Measurements from ENCODE around the gene ZNF333. TPM values are rescaled to one million over a fixed set of nuclear protein-coding genes. Genes with fewer than 3 reads are reported as not detected.

ZNF333 gene
- total RNA-seq (17.1 and 19.7 TPM in 2 replicates), polyA plus RNA-seq (11.1 TPM in 2 replicates), polyA minus RNA-seq (22.9 and 23.0 TPM in 2 replicates), Bru-seq, nascent RNA (percentile 54 among the genes with signal in this experiment), BruChase-seq, experiment 1, labeled RNA remaining after a 6-hour chase (percentile 62 among the genes with signal in this experiment), BruChase-seq, experiment 2, labeled RNA remaining after a 2-hour chase (percentile 62 among the genes with signal in this experiment)
- 4.6 and 7.2 TPM in 2 replicates for polyA plus RNA-seq (2011; cell fraction: cytosol; rRNA removed)
- polyA plus RNA-seq (2011; cell fraction: nucleus; rRNA removed) = 42.4 and 45.3 TPM in 2 replicates
- polyA plus RNA-seq (2012) = 8.4 and 9.4 TPM in 2 replicates
- 2.8 TPM for polyA minus RNA-seq (2011; cell fraction: cytosol; rRNA and poly(A)+ RNA removed)
- 14.8 and 21.0 TPM in 2 replicates for polyA minus RNA-seq (2011; cell fraction: nucleus; rRNA and poly(A)+ RNA removed)
- long read RNA-seq, full-length matches to known transcripts = 2 of 25 reads
- long read RNA-seq, partial matches to known transcripts = 7 of 25 reads
- long read RNA-seq, other reads (novel, unspliced or antisense) = 16 of 25 reads

GRCh38 chr19:14689598-14690503 lies at the start of gene ZNF333:
TSS of gene ZNF333 (plus strand) at chr19:14690048. CDS start at chr19:14693492, 3,444 bp downstream.
- POLR2A ChIA-PET = interaction anchor here (0.5 to 1.1 kb wide), 3 partner anchors 10 to 116 kb away, joined by 3 to 5 read pairs (median 3); no protein-coding TSS in a partner anchor
- no peaks in the 10 kb centered on the region for H4K20me1 ChIP-seq (replicated peaks; ENCODE audit: control insufficient read depth, extremely low read depth, insufficient read depth, low read length)
- FAIRE-seq (peak; percentile 85), DNase-seq (ENCODE audit: low read depth, low spot score) (peak; percentile 88)
- peaks cover 0 to 2% of the 10 kb centered on the region in 2 experiments for H3K27me3 ChIP-seq (ENCODE audit: control insufficient read depth in 2 of 2, insufficient read depth in 2 of 2, low read length in 2 of 2)
- peak within 1 kb of the TSS; percentile 99 for H3K4me2 ChIP-seq (ENCODE audit: insufficient read depth, low read length)
- H3K9ac ChIP-seq (replicated peaks; ENCODE audit: extremely low read depth, insufficient read depth, low read length) = peak within 1 kb of the TSS; percentile 94
- peak within 1 kb of the TSS; percentile 96 for H2AFZ ChIP-seq (ENCODE audit: low read depth, low read length)
- no peaks in the 10 kb centered on the region for H3K9me1 ChIP-seq (replicated peaks; ENCODE audit: control insufficient read depth, extremely low read depth, insufficient read depth, low read length)
- H3K36me3 ChIP-seq (ENCODE audit: control insufficient read depth in 2 of 2, extremely low read depth in 1 of 2, insufficient read depth in 2 of 2, low read length in 2 of 2) = peaks cover 0 to 1% of the 10 kb centered on the region in 2 experiments
- H3K79me2 ChIP-seq (ENCODE audit: control insufficient read depth, insufficient read depth, low read length) = peaks cover 5% of the 10 kb centered on the region
- dilution Hi-C loops (cut with MboI; ENCODE audit: extremely low pct_ligation_motif_present, low sequenced_read_pairs) (no loop called here), intact Hi-C loops (cut with micrococcal nuclease) (loop anchor here (1.0 kb wide), 1 partner anchor 118 kb away; the partner anchor contains the start of gene NDUFB7)
- TF ChIP-seq POLR2AphosphoS5 (IDR thresholded peaks at IDR 0.05; ENCODE audit: insufficient read depth, low read depth, low read length) = peak; percentile 80
- TF ChIP-seq FOS (IDR thresholded peaks at IDR 0.05; ENCODE audit: borderline replicate concordance, insufficient read depth, low read length) = no peak
- peak; percentile 74 for TF ChIP-seq POLR2A (IDR thresholded peaks at IDR 0.05; ENCODE audit: low read depth, low read length)
- H3K4me1 ChIP-seq (ENCODE audit: control insufficient read depth, extremely low read depth, insufficient read depth, low read length) = peaks cover 9% of the 10 kb centered on the region
- H3K27ac ChIP-seq (ENCODE audit: insufficient read depth, low read depth, low read length) = peak within 1 kb of the TSS; percentile 95
- no peaks in the 10 kb centered on the region for H3K9me3 ChIP-seq (replicated peaks; ENCODE audit: control insufficient read depth, insufficient read depth, low read length)
- H3K4me3 ChIP-seq (replicated peaks in 1 of 3; ENCODE audit: insufficient read depth in 1 of 3, low read depth in 1 of 3, low read length in 3 of 3) = peak within 1 kb of the TSS; percentile 98 to 99 (median 99)
- no TSS peak for BruUV-seq (replicated peaks)
- CTCF ChIA-PET = interaction anchor here (0.7 to 9.8 kb wide), 2 partner anchors 114 to 133 kb away, joined by 3 to 342 read pairs; partner anchors contain the start of gene NDUFB7

GRCh38 chr19:14648506-14648905 lies 41.3 kb upstream of the ZNF333 start:
- BruUV-seq (replicated peaks) = no TSS peak
- Histone ChIP-seq H3K9me3 (replicated peaks; ENCODE audit: control insufficient read depth, insufficient read depth, low read length) (no peaks in the 10 kb centered on the region), H3K27ac (ENCODE audit: insufficient read depth, low read depth, low read length) (no peak overlapping the region), H3K36me3 (ENCODE audit: control insufficient read depth in 2 of 2, extremely low read depth in 1 of 2, insufficient read depth in 2 of 2, low read length in 2 of 2) (no peaks in the 10 kb centered on the region), H3K79me2 (ENCODE audit: control insufficient read depth, insufficient read depth, low read length) (no peaks in the 10 kb centered on the region), H3K9ac (replicated peaks; ENCODE audit: extremely low read depth, insufficient read depth, low read length) (no peak overlapping the region), H3K4me3 (replicated peaks in 1 of 3; ENCODE audit: insufficient read depth in 1 of 3, low read depth in 1 of 3, low read length in 3 of 3) (no peak overlapping the region), H3K4me1 (ENCODE audit: control insufficient read depth, extremely low read depth, insufficient read depth, low read length) (no peaks in the 10 kb centered on the region), H2AFZ (ENCODE audit: low read depth, low read length) (no peak overlapping the region), H3K27me3 (ENCODE audit: control insufficient read depth in 2 of 2, insufficient read depth in 2 of 2, low read length in 2 of 2) (no peaks in the 10 kb centered on the region), H3K4me2 (ENCODE audit: insufficient read depth, low read length) (no peak overlapping the region), H4K20me1 (replicated peaks; ENCODE audit: control insufficient read depth, extremely low read depth, insufficient read depth, low read length) (no peaks in the 10 kb centered on the region), H3K9me1 (replicated peaks; ENCODE audit: control insufficient read depth, extremely low read depth, insufficient read depth, low read length) (no peaks in the 10 kb centered on the region)
- TF ChIP-seq MYC (IDR thresholded peaks at IDR 0.05; ENCODE audit: low read depth, low read length) (no peak), JUN (IDR thresholded peaks at IDR 0.05; ENCODE audit: borderline replicate concordance, insufficient read depth, insufficient read length, low read depth) (no peak), MAX (IDR thresholded peaks at IDR 0.05; ENCODE audit: insufficient read depth, insufficient read length) (no peak), GATA2 (IDR thresholded peaks at IDR 0.05; ENCODE audit: insufficient read depth, insufficient read length, low read depth, low read length) (no peak), POLR2AphosphoS5 (IDR thresholded peaks at IDR 0.05; ENCODE audit: insufficient read depth, low read depth, low read length) (no peak), FOS (IDR thresholded peaks at IDR 0.05; ENCODE audit: borderline replicate concordance, insufficient read depth, low read length) (no peak), EZH2 (IDR thresholded peaks at IDR 0.05; ENCODE audit: borderline replicate concordance, low read depth, low read length, severe bottlenecking) (no peak), POLR2A (IDR thresholded peaks at IDR 0.05; ENCODE audit: low read depth, low read length) (no peak)
- TF ChIP-seq, protein P1, sequence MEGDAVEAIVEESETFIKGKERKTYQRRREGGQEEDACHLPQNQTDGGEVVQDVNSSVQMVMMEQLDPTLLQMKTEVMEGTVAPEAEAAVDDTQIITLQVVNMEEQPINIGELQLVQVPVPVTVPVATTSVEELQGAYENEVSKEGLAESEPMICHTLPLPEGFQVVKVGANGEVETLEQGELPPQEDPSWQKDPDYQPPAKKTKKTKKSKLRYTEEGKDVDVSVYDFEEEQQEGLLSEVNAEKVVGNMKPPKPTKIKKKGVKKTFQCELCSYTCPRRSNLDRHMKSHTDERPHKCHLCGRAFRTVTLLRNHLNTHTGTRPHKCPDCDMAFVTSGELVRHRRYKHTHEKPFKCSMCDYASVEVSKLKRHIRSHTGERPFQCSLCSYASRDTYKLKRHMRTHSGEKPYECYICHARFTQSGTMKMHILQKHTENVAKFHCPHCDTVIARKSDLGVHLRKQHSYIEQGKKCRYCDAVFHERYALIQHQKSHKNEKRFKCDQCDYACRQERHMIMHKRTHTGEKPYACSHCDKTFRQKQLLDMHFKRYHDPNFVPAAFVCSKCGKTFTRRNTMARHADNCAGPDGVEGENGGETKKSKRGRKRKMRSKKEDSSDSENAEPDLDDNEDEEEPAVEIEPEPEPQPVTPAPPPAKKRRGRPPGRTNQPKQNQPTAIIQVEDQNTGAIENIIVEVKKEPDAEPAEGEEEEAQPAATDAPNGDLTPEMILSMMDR (IDR thresholded peaks at IDR 0.05; ENCODE audit: extremely low read depth in 1 of 2, insufficient read depth in 1 of 2, low read depth in 1 of 2, low read length in 2 of 2) = no peak
- DNase-seq (ENCODE audit: low read depth, low spot score) (no peak), FAIRE-seq (no peak)
- dilution Hi-C loops (cut with MboI; ENCODE audit: extremely low pct_ligation_motif_present, low sequenced_read_pairs) = no loop called here
- ChIA-PET POLR2A (no interaction called here), CTCF (no interaction called here)
- intact Hi-C loops (cut with micrococcal nuclease) = no loop called here
